ENCODE measurements around the gene GRB10.

The GRB10 gene

GRCh38 chr7:50544992-50545391 lies 237.7 kb downstream of the GRB10 start (continued):
- no peak for TF ChIP-seq CSRNP3 (CRISPR knock-in tag; IDR thresholded peaks at IDR 0.05)
- no peak for TF ChIP-seq RARB (CRISPR knock-in tag; IDR thresholded peaks at IDR 0.05)
- TF ChIP-seq GLIS3 (CRISPR knock-in tag; IDR thresholded peaks at IDR 0.05): no peak

GRCh38 chr7:50543776-50544442 lies 238.8 kb downstream of the GRB10 start:
- ATAC-seq: no peak
- TF ChIP-seq PPARA (CRISPR knock-in tag; IDR thresholded peaks at IDR 0.05; ENCODE audit: borderline replicate concordance): no peak
- no peak for TF ChIP-seq ARNTL (CRISPR knock-in tag; IDR thresholded peaks at IDR 0.05; ENCODE audit: borderline replicate concordance, low read depth)

- TF ChIP-seq TCF4 (CRISPR knock-in tag; IDR thresholded peaks at IDR 0.05; ENCODE audit: borderline replicate concordance) (peak; percentile 22; the same call in 1 of the 2 replicates), OSR1 (CRISPR knock-in tag; IDR thresholded peaks at IDR 0.05) (no peak)
- ATAC-seq: no peak
Observed at GRCh38 chr7:50542132-50542531, 240.6 kb downstream of the GRB10 start.

GRCh38 chr7:50540785-50541579 lies 241.7 kb downstream of the GRB10 start:
- TF ChIP-seq POU6F1 (CRISPR knock-in tag; IDR thresholded peaks at IDR 0.05; ENCODE audit: borderline replicate concordance, low read depth): no peak
- TF ChIP-seq RARB (CRISPR knock-in tag; IDR thresholded peaks at IDR 0.05): no peak
- TF ChIP-seq ZNF565 (CRISPR knock-in tag; conservative IDR thresholded peaks at IDR 0.05; ENCODE audit: low read depth): no peak
- TF ChIP-seq ZNF8 (CRISPR knock-in tag; IDR thresholded peaks at IDR 0.05): no peak
- TF ChIP-seq GLIS3 (CRISPR knock-in tag; IDR thresholded peaks at IDR 0.05): no peak
- TF ChIP-seq OSR1 (CRISPR knock-in tag; IDR thresholded peaks at IDR 0.05): no peak
- TF ChIP-seq ZFP30 (CRISPR knock-in tag; IDR thresholded peaks at IDR 0.05): no peak
- TF ChIP-seq TSHZ2 (CRISPR knock-in tag; IDR thresholded peaks at IDR 0.05): no peak
- TF ChIP-seq SNAI2 (CRISPR knock-in tag; IDR thresholded peaks at IDR 0.05): no peak
- TF ChIP-seq BACH2 (CRISPR knock-in tag; IDR thresholded peaks at IDR 0.05; ENCODE audit: borderline replicate concordance): no peak

More at GRCh38 chr7:50540785-50541579, 241.7 kb downstream of the GRB10 start:
- ATAC-seq: no peak
